Nephron progenitor cell (in vitro differentiated cells): ENCODE measurements around the gene GRK5.
A peak's percentile ranks its signal among the peaks of the same experiment; 100 is the strongest.

Experiments used
- DNase-seq: peaks from one replicate; pipeline ENCODE4 v3.0.0; 2021
- H3K27ac Mint-ChIP-seq: 2 replicates; pipeline ENCODE4 v1.8.0; 2021; ENCODE audit warnings: mild to moderate bottlenecking, moderate library complexity, mixed read lengths
- H3K27me3 Mint-ChIP-seq: 2 replicates; pipeline ENCODE4 v1.8.0; 2021; ENCODE audit warnings: mild to moderate bottlenecking, low read depth, mixed read lengths; ENCODE audit not compliant: poor library complexity
- H3K36me3 Mint-ChIP-seq: 2 replicates; pipeline ENCODE4 v1.8.0; 2021; ENCODE audit warnings: low read depth, mixed read lengths
- H3K4me1 Mint-ChIP-seq: 2 replicates; pipeline ENCODE4 v1.8.0; 2021; ENCODE audit warnings: mixed read lengths
- H3K4me3 Mint-ChIP-seq: 2 replicates; pipeline ENCODE4 v1.8.0; 2021; ENCODE audit warnings: mild to moderate bottlenecking, moderate library complexity, mixed read lengths
- H3K9me3 Mint-ChIP-seq: 2 replicates; pipeline ENCODE4 v1.8.0; 2021; ENCODE audit warnings: mild to moderate bottlenecking, moderate library complexity, mixed read lengths
- CTCF ChIP-seq: fragments of 200-600 bp; sonication (generic); IDR thresholded peaks from 2 replicates; pipeline ENCODE4 v1.5.0; 2021; ENCODE audit warnings: antibody characterized with exemption

Gene GRK5

GRCh38 chr10:119289227-119289920 is 82.0 kb downstream of the GRK5 start:
- Mint-ChIP-seq H3K27me3 (peaks cover 20% of the 10 kb centered on the region), H3K36me3 (peaks cover 4% of the 10 kb centered on the region), H3K9me3 (no peaks in the 10 kb centered on the region), H3K27ac (peak overlapping the region; percentile 81), H3K4me1 (peaks cover 69% of the 10 kb centered on the region), H3K4me3 (no peak overlapping the region)
- TF ChIP-seq CTCF = no peak
- no peak for DNase-seq

GRCh38 chr10:119290301-119291048 is 83.1 kb downstream of the GRK5 start:
- peak overlapping the region; percentile 22 for H3K4me3 Mint-ChIP-seq
- H3K9me3 Mint-ChIP-seq = peaks cover 3% of the 10 kb centered on the region
- no peak for DNase-seq
- peak overlapping the region; percentile 90 for H3K27ac Mint-ChIP-seq
- H3K36me3 Mint-ChIP-seq = peaks cover 8% of the 10 kb centered on the region
- H3K4me1 Mint-ChIP-seq = peaks cover 58% of the 10 kb centered on the region
- H3K27me3 Mint-ChIP-seq = peaks cover 19% of the 10 kb centered on the region
- no peak for TF ChIP-seq CTCF

DNA sequence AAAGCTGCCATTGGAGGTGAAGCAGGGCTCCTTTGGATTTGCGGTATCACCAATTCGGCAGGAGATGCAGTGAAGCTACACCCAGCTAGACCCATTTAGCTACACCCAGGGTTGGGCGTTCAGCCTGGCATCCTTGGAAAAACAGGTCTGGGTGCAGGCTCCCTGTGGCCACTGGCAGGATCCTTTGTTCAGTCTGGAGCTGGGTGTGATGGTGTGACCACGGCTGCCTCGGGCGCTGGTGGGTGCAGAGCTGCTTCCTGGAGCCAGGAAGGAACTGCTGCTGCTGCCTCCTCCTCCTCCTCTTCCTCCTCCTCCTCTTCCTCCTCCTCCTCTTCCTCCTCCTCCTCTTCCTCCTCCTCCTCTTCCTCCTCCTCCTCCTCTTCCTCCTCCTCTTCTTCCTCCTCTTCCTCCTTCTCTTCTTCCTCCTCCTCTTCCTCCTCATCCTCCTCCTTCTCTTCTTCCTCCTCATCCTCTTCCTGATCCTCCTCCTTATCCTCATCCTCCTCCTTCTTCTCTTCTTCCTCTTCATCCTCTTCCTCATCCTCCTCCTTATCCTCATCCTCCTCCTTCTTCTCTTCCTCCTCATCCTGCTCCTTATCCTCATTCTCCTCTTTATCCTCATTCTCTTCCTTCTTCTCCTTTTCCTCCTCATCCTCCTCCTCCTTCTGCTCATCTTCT is 84.0 kb downstream of the GRK5 start:
- H3K4me1 Mint-ChIP-seq = peaks cover 49% of the 10 kb centered on the region
- H3K9me3 Mint-ChIP-seq = peaks cover 8% of the 10 kb centered on the region
- no peak overlapping the region for H3K4me3 Mint-ChIP-seq
- TF ChIP-seq CTCF = no peak
- peaks cover 19% of the 10 kb centered on the region for H3K27me3 Mint-ChIP-seq
- peaks cover 16% of the 10 kb centered on the region for H3K36me3 Mint-ChIP-seq
- DNase-seq = no peak
- H3K27ac Mint-ChIP-seq = peak overlapping the region; percentile 29

DNA sequence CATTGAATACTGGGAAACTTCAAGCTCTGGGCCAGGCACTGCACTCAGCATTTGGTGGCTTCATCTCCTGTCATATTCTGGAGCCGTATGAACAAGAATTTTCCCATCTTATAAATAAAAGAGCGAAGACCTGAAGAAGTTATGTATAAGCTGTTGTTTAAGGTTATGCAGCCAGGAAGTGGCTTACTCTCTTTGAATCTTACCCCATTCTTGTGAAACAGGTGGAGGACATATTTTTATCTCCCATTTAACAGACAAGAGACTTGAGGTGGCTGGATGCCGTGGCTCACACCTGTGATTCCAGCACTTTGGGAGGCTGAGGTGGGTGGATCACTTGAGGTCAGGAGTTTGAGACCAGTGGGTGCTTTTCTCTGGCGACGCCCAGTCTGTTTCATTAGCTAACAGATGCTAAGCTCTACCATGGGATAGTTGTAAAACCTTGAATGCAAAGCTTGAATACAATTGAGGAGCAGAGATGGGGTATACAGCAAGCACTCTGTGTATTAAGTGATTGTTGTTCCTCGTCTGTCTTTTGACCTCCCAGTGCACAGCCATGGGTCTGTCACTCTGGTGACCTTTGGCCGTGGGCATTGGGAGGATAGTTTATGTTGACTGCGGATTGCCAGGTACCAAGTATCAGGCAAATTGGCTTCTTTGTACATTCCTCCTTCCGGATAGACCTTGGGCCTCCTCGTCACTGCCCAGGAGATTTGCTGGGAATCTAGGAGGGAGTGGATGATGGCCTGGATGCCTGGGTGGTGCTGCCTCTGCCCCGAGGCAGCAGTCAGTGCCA is 85.8 kb downstream of the GRK5 start:
- Mint-ChIP-seq H3K4me1 (peaks cover 33% of the 10 kb centered on the region), H3K36me3 (peaks cover 34% of the 10 kb centered on the region), H3K4me3 (no peak overlapping the region), H3K27me3 (peaks cover 19% of the 10 kb centered on the region), H3K27ac (no peak overlapping the region), H3K9me3 (peaks cover 25% of the 10 kb centered on the region)
- DNase-seq = no peak
- no peak for TF ChIP-seq CTCF

DNA sequence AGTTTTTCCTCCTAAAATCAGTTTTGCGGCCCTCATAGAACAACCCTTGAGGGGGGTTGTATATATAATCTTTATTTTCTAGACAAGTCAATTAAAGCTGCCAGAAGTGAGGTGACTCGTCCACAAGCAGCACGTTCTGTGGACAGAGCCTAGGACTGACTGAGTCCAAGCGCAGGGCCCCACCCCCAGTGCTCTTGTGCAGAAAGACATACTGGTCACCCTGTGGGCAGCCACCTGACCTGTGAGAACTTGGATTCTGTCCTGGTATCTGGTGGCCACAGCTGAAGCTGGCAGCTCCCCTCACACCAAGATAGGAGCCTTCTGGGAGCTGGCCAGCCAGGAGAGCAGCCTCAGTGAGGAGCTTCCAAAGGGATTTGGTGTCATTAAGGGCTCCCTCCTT is 89.3 kb downstream of the GRK5 start:
- no peak for TF ChIP-seq CTCF
- Mint-ChIP-seq H3K4me3 (no peak overlapping the region), H3K27me3 (peaks cover 12% of the 10 kb centered on the region), H3K36me3 (peaks cover 39% of the 10 kb centered on the region), H3K9me3 (peaks cover 32% of the 10 kb centered on the region), H3K4me1 (peaks cover 24% of the 10 kb centered on the region), H3K27ac (no peak overlapping the region)
- no peak for DNase-seq
